ENCODE data around the gene PKD1L1. TPM values are rescaled to one million over a fixed set of nuclear protein-coding genes. Genes with fewer than 3 reads are reported as not detected.

PKD1L1 gene
- polyA plus RNA-seq, 1 donor, result 0.88 TPM

DNA sequence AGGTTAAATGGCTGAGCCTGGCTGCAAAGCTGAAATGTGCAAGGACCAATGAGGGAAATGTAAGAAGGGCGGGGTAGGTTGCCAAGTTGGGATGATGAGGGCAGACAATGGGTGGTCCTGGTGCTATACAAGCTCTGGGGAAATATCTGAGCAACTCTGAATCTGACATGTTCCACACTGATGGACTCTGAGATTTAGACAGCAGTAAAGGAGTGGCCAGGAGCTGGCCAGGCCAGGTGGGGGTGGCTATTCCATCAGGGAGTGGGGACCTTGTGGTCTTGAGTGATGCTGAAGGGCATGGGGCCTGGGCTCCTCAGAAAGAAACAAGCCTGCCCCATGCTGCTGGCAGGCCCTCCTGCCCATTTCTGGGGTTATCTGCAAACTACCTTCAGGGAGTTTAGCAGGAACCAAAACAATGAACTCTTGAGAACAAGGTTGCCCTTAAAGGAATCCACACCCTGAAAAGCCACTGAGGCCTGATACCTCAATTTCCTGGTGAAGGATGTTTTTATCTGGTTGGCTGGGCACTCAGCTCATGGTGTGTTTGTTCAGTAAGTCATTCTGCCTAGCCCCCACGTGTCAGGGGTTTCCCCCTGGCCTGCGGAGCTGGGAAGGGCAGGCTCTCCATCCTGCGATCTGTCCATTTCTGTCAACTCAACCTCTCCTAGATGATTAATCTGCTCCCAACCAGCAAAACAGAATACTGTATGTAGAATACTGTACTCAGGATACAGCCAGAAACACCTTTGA lies 223.1 kb downstream of the PKD1L1 start:
- DNase-seq, result no peak

Other genes with a start within 250 kb of the PKD1L1 start
- gene HUS1, start 31.1 kb upstream of the PKD1L1 start, polyA plus RNA-seq (ENCODE audit: insufficient read length), result 16.7 TPM
- gene SUN3, start 80.6 kb upstream of the PKD1L1 start, polyA plus RNA-seq (ENCODE audit: insufficient read length), result not detected
- not detected for gene C7orf57, start 87.1 kb upstream of the PKD1L1 start, polyA plus RNA-seq (ENCODE audit: insufficient read length)
- 2.1 TPM for gene UPP1, start 140.8 kb upstream of the PKD1L1 start, polyA plus RNA-seq (ENCODE audit: insufficient read length)
- 0.10 TPM for gene ABCA13, start 223.0 kb upstream of the PKD1L1 start, polyA plus RNA-seq (ENCODE audit: insufficient read length)

Measured in hindlimb muscle (tissue), 1 donor.